Activated CD8-positive, alpha-beta memory T cell treated with anti-CD3 and anti-CD28 coated beads, Interleukin-2, amount 50 U/mL, for 1 hour (primary cell): ENCODE data around the gene PHPT1.
"Not testable (repeated sequence)": the region's sequence is repeated elsewhere in the genome, so short reads cannot be mapped to it uniquely, and the experiment has no call there.

Source experiments
- DNase-seq: peaks from one replicate; pipeline ENCODE4 v3.0.0-alpha.2; 2020; ENCODE audit errors: extremely low read depth

Gene PHPT1

GRCh38 chr9:136837146-136837855 lies 11.9 kb upstream of the PHPT1 start:
- DNase-seq = no peak

GRCh38 chr9:136837856-136838277 lies 11.3 kb upstream of the PHPT1 start:
- not testable (repeated sequence) for DNase-seq

GRCh38 chr9:136838314-136839228 lies 10.6 kb upstream of the PHPT1 start:
- no peak for DNase-seq

- DNase-seq = no peak
These were observed 9.7 kb upstream of the PHPT1 start for GRCh38 chr9:136839229-136840139.

- no peak for DNase-seq
These were observed 8.9 kb upstream of the PHPT1 start for GRCh38 chr9:136840140-136840876.

GRCh38 chr9:136840877-136841645 lies 8.1 kb upstream of the PHPT1 start:
- no peak for DNase-seq

- DNase-seq = not testable (repeated sequence)
These were observed 7.4 kb upstream of the PHPT1 start for GRCh38 chr9:136841646-136842379.

- peak; percentile 40 for DNase-seq
These were observed 6.7 kb upstream of the PHPT1 start, which contains the start of gene AJM1 for GRCh38 chr9:136842380-136842948. AJM1 (plus strand) TSS chr9:136842478; CDS start chr9:136844415, 1,937 bp downstream.

- not testable (repeated sequence) for DNase-seq
These were observed 5.9 kb upstream of the PHPT1 start for GRCh38 chr9:136843159-136843800.

- not testable (repeated sequence) for DNase-seq
These were observed 5.1 kb upstream of the PHPT1 start for GRCh38 chr9:136843801-136844740.

- DNase-seq = no peak
These were observed 4.3 kb upstream of the PHPT1 start for GRCh38 chr9:136844761-136845464.

GRCh38 chr9:136845465-136846260 lies 3.5 kb upstream of the PHPT1 start:
- no peak for DNase-seq

GRCh38 chr9:136846376-136847087 lies 2.7 kb upstream of the PHPT1 start:
- DNase-seq = no peak

- DNase-seq = no peak
These were observed 2.0 kb upstream of the PHPT1 start for GRCh38 chr9:136847088-136847825.
